ENCODE results near the gene SURF1.

The SURF1 gene

DNA sequence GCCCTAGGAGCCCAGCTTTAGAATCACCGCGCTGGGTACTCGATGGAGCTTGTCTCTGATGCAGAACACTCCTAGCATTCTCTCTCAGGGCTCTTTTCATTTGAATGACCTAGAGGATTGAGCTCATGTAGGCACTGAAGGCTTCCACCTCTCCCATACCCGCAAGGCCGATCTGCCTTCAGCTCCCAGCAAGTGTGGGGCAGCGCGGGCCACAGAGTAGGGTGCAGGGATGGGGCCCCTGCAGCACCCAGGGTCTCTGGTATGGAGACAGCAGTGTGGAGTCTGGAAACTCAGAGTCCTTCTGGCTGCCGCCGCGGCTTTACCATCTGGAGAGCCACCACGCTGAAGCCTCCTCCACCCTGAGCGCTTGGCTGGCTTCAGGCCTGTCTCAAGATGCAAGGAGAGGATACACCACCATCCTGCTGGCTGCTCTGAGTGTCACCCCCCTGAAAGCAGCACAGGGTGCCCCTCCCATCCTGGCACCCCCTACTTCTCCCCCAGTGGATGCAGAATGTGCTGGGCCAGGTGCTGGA lies 32.8 kb upstream of the SURF1 start:
- TF ChIP-seq Cebpa-rat (IDR thresholded peaks at IDR 0.05), result no peak
- Histone ChIP-seq H3K27ac (no peak overlapping the region), H3K9ac (no peak overlapping the region)

DNA sequence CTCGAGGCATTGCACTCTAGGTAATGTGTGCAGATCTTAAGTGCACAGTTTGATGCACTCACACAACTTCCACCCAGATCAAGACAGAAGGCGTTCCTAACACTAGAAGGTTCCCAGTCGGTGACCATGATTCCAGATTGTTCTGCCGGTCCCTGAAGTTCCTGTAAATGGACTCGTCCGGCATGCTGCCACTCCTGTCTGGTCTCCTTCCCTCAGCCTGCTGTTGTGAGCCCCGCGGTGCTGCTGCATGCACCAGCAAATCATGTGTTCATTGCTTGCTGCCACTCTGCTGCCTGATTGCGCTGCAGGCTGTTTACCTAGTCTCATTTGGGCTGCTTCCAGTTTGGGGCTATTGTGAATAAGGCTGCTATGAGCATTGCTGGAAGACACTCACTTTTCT lies 31.4 kb upstream of the SURF1 start:
- Histone ChIP-seq H3K9ac (no peak overlapping the region), H3K27me3 (no peaks in the 10 kb centered on the region), H3K27ac (no peak overlapping the region), H3K36me3 (no peaks in the 10 kb centered on the region), H3K4me2 (no peak overlapping the region), H3K9me3 (replicated peaks in 1 of 11) (peaks cover 0 to 14% (median 8%) of the 10 kb centered on the region in 11 experiments; a peak in 12 of 22 replicates), H3K4me3 (no peak overlapping the region), H4K20me1 (no peaks in the 10 kb centered on the region), H3K4me1 (no peaks in the 10 kb centered on the region)
- no peak for TF ChIP-seq Cebpa-rat (IDR thresholded peaks at IDR 0.05)

More for the DNA sequence above, 32.8 kb upstream of the SURF1 start:
- H3K4me2 ChIP-seq, result no peak overlapping the region
- no peaks in the 10 kb centered on the region for H3K4me1 ChIP-seq
- peaks cover 0 to 14% (median 8%) of the 10 kb centered on the region in 11 experiments; a peak in 12 of 22 replicates for H3K9me3 ChIP-seq (replicated peaks in 1 of 11)
- H3K4me3 ChIP-seq, result no peak overlapping the region
- H4K20me1 ChIP-seq, result no peaks in the 10 kb centered on the region; a peak in 1 of 22 replicates
- H3K27me3 ChIP-seq, result no peaks in the 10 kb centered on the region
- H3K36me3 ChIP-seq, result no peaks in the 10 kb centered on the region

DNA sequence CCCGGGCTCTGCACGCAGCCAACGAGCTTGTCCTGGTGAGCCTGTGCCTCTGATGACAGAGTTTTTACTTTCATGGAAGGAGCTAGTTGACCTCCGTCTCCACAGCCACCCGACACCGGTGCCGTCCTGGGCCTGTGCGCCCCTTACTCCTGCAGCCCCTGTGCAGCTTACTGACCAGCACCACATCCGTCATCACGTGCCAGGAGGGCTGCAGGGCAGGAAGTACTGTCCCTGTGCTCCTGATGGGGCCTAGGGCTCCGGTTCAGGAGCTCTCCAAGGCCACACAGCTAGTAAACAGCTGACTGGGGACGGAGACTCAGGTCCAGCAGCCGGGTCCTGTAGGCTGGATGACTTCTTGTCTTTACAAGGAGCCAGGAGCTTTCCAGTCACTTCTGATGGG lies 30.1 kb upstream of the SURF1 start:
- Histone ChIP-seq H3K4me1 (no peaks in the 10 kb centered on the region), H3K27ac (no peak overlapping the region), H3K27me3 (no peaks in the 10 kb centered on the region), H4K20me1 (no peaks in the 10 kb centered on the region), H3K4me3 (no peak overlapping the region), H3K9ac (no peak overlapping the region), H3K4me2 (no peak overlapping the region), H3K36me3 (no peaks in the 10 kb centered on the region), H3K9me3 (replicated peaks in 1 of 11) (peaks cover 0 to 10% (median 6%) of the 10 kb centered on the region in 11 experiments; a peak in 12 of 22 replicates)
- no peak for TF ChIP-seq Cebpa-rat (IDR thresholded peaks at IDR 0.05)

DNA sequence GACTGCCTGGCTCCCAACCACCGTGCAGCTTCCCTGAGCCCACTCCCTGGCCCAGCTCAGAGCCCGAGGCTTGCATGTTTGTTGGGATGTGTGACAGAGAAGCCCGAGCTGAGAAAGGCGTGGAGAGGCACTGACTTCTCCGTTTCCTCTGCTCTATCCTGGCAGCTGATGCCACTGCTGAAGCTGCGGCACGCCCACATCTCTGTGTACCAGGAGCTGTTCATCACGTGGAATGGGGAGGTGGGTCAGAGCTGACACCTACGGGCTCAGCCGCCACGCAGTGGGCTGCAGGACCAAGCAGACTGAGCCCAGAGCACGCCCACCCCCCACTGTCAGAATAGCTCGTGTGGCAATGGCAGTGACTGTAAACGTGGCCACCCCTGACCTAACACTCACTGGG lies 29.2 kb upstream of the SURF1 start:
- Histone ChIP-seq H3K9ac (no peak overlapping the region), H3K27ac (no peak overlapping the region), H3K4me2 (no peak overlapping the region), H3K4me3 (no peak overlapping the region), H4K20me1 (no peaks in the 10 kb centered on the region), H3K27me3 (no peaks in the 10 kb centered on the region), H3K4me1 (no peaks in the 10 kb centered on the region), H3K9me3 (replicated peaks in 1 of 11) (peaks cover 0 to 3% (median under 1%) of the 10 kb centered on the region in 11 experiments; a peak in 7 of 22 replicates), H3K36me3 (no peaks in the 10 kb centered on the region)
- no peak for TF ChIP-seq Cebpa-rat (IDR thresholded peaks at IDR 0.05)

DNA sequence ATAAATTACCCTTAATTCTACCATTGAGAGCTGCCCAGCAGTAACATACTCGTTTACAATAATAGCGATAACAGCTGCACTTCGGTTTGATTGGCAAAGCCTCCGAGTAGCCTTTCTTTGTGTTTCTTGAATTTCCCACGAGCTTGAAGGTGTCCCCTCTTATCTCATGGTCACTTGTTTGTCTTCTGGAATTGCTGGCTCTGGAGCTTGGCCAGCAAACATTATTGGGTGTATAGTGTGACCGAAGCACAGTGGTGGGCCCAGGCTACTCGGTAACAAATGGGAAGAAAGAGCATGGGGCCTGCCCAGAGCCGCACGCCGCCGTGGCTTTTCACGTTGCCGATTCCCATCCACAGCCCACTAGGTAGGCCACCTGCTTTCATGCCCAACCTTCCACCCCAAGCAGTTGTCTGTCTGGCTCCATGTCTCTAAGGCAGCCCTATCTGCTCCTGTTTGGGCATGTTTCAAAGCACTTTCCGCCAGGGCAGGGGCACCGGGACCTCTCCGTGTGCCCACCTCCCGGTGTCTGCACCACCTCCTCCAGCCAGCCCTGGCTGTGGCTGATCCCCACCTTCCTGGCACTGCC lies 28.5 kb upstream of the SURF1 start:
- Histone ChIP-seq H3K9me3 (replicated peaks in 1 of 11) (no peaks in the 10 kb centered on the region), H4K20me1 (no peaks in the 10 kb centered on the region), H3K4me1 (no peaks in the 10 kb centered on the region), H3K27me3 (no peaks in the 10 kb centered on the region), H3K4me2 (no peak overlapping the region), H3K4me3 (no peak overlapping the region), H3K9ac (no peak overlapping the region), H3K27ac (no peak overlapping the region), H3K36me3 (no peaks in the 10 kb centered on the region)
- TF ChIP-seq Cebpa-rat (IDR thresholded peaks at IDR 0.05), result no peak

DNA sequence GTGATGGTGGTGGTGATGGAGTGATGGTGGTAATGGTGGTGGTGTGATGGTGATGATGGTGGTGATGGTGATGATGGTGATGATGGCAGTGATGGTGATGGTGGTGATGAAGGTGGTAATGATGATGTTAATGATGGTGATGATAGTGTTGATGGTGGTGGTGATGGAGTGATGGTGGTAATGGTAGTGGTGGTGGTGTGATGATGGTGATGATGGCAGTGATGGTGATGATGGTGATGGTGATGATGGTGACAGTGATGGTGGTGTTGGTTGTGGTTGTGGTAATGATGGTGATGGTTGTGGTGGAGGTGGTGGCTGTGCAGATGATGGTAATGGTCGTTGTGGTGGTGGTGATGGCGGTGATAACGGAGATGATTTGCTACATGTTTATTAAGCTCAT lies 27.2 kb upstream of the SURF1 start:
- Histone ChIP-seq H3K4me2 (no peak overlapping the region), H3K9me3 (replicated peaks in 1 of 11) (peaks cover 0 to 2% (median under 1%) of the 10 kb centered on the region in 11 experiments; a peak in 7 of 22 replicates), H3K36me3 (no peaks in the 10 kb centered on the region), H3K4me1 (no peaks in the 10 kb centered on the region), H3K4me3 (no peak overlapping the region), H3K9ac (no peak overlapping the region), H3K27ac (no peak overlapping the region), H3K27me3 (no peaks in the 10 kb centered on the region), H4K20me1 (no peaks in the 10 kb centered on the region)
- TF ChIP-seq Cebpa-rat (IDR thresholded peaks at IDR 0.05), result no peak

DNA sequence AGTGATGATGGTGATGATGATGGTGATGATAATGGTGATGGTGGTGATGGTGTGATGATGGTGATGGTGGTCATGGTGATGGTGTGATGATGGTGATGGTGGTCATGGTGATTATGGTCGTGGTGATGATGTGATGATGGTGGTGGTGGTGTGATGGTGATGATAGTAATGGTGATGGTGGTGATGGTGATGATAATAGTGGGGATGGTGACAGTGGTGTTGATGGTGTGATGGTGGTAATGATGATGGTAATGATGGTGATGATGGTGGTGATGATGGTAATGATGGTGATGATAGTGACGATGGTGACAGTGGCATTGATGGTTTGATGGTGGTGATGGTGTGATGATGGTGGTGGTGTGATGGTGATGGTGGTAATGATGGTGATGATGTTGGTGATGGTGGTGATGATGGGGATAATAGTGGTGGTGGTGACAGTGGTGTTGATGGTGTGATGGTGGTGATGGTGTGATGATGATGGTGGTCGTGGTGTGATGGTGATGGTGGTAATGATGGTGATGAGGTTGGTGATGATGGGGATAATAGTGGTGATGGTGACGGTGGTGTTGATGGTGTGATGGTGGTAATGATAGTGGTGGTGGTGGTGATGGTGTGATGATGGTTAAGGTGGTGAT lies 26.3 kb upstream of the SURF1 start:
- Histone ChIP-seq H3K9me3 (replicated peaks in 1 of 11) (peaks cover 0 to 11% (median 8%) of the 10 kb centered on the region in 11 experiments; a peak in 15 of 22 replicates), H3K4me2 (no peak overlapping the region), H3K4me1 (no peaks in the 10 kb centered on the region), H3K4me3 (no peak overlapping the region), H3K27me3 (no peaks in the 10 kb centered on the region), H3K27ac (no peak overlapping the region), H4K20me1 (no peaks in the 10 kb centered on the region), H3K9ac (no peak overlapping the region), H3K36me3 (no peaks in the 10 kb centered on the region)
- TF ChIP-seq Cebpa-rat (IDR thresholded peaks at IDR 0.05), result no peak

DNA sequence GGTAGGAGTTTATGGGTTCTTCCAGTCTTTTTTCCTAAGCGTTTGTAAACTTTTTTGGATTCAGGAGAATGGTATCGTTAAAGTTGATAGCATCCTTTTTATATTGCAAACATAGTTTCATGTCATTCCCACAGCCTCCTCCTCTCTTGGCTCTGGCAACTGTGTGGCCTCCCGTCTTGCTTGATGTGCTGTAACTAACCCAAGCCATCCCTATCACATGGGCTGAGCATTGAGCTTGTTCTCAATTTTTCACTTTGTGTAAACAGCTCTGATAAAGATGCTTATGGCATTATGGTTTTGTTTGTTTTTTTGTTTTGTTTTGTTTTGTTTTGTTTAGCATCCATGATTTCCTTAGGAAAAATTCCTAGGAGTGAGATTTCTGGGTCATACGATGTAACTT lies 24.4 kb upstream of the SURF1 start:
- no peak for TF ChIP-seq Cebpa-rat (IDR thresholded peaks at IDR 0.05)

DNA sequence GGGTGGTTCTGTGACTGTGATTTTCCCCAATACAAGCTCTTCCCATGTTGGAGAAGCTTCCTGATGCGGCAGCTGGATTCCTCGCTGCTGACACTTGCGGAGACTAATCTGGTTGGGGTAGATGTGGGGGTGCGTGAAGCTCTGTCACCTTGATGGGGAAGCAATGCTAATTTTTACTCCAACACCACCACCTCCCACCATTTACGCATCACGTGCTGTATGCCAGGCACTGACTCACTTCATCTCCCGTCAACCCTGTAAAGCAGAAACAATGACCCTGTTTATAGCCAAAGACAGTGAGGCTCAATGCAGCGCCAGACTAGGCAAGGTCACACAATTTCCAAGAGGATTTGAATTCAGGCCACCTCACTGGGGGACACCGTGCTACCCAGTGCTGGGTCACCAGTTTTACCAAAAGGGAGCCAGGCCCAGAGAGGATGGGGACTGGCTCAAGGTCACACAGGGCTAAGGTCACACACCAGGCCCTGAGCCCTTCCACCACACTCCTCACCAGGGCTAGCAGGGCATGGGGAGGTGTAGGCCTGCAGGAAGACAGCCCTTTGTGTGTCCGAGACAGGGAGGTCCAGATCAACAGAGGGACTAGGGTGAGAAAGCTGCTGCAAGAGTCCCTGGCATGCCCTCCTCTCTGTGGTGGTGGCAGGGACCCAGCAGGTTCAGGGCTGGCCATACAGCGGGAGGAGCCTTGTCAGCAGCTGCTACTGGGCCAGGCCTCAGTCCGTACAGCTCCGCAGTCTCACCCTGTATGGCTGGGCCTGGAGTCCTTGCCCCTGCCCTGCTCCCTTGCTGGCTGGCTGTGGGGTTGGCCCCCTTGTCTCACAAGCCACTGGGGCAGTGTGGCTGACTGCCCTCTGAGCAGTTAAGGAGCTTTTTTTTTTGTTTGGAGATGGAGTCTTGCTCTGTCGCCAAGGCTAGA lies 23.1 kb upstream of the SURF1 start:
- Histone ChIP-seq H3K27me3 (no peaks in the 10 kb centered on the region), H3K9me3 (replicated peaks in 1 of 11) (peaks cover 0 to 14% (median 9%) of the 10 kb centered on the region in 11 experiments; a peak in 15 of 22 replicates), H3K36me3 (no peaks in the 10 kb centered on the region), H4K20me1 (peaks cover under 1 to 14% (median 11%) of the 10 kb centered on the region in 11 experiments; a peak in 18 of 22 replicates), H3K9ac (no peak overlapping the region), H3K4me3 (no peak overlapping the region), H3K4me1 (peaks cover under 1 to 13% (median 10%) of the 10 kb centered on the region in 10 experiments; a peak in 19 of 20 replicates), H3K27ac (no peak overlapping the region), H3K4me2 (no peak overlapping the region)
- TF ChIP-seq Cebpa-rat (IDR thresholded peaks at IDR 0.05), result no peak

More for the DNA sequence above, 24.4 kb upstream of the SURF1 start:
- Histone ChIP-seq H3K4me2 (no peak overlapping the region), H3K4me1 (peaks cover 0 to 9% (median 7%) of the 10 kb centered on the region in 10 experiments; a peak in 16 of 20 replicates), H3K27ac (no peak overlapping the region), H3K27me3 (no peaks in the 10 kb centered on the region), H3K4me3 (no peak overlapping the region), H4K20me1 (peaks cover 0 to 1% (median 0%) of the 10 kb centered on the region in 11 experiments; a peak in 5 of 22 replicates), H3K36me3 (no peaks in the 10 kb centered on the region), H3K9me3 (replicated peaks in 1 of 11) (peaks cover 0 to 14% (median 9%) of the 10 kb centered on the region in 11 experiments; a peak in 15 of 22 replicates), H3K9ac (no peak overlapping the region)

Measured in BLaER1 treated with 17β-estradiol and CSF1 and Interleukin-3, amounts not matched to agents 10 nM and 100 nM (cell line).